Heart left ventricle (tissue), 16 donors: ENCODE data around the gene BLM. TPM values are rescaled to one million over a fixed set of nuclear protein-coding genes. Genes with fewer than 3 reads are reported as not detected.

ENCODE experiments used
- ATAC-seq, 4 donors: fragments of 200-7000 bp; cut with Tn5 transposase; one replicate each; pipeline ENCODE4 v1.9.1; 2020 to 2022; ENCODE audit warnings: moderate library complexity in 4 of 4, mild to moderate bottlenecking in 3 of 4, moderate number of reproducible peaks in 1 of 4
- DNase-seq, 5 donors: peaks; one replicate each; pipeline ENCODE4 v3.0.0-alpha.2; 2020
- H3K27ac ChIP-seq, 12 donors: fragments of 200-600 bp; sonication (generic) in 4 of 12; one replicate each; pipeline versions ENCODE4 v1.5.0 to v1.8.0; 2016 to 2022; ENCODE audit warnings: mild to moderate bottlenecking in 2 of 12
- H3K27me3 ChIP-seq, 9 donors: fragments of 200-600 bp; sonication (generic) in 2 of 9; one replicate each; pipeline versions ENCODE4 v1.5.1 to v1.8.0; 2016 to 2022; ENCODE audit warnings: mild to moderate bottlenecking in 3 of 9
- H3K36me3 ChIP-seq, 9 donors: fragments of 200-600 bp; sonication (generic) in 2 of 9; one replicate each; pipeline versions ENCODE4 v1.5.0 to v1.8.0; 2018 to 2022; ENCODE audit warnings: mild to moderate bottlenecking in 2 of 9
- H3K4me1 ChIP-seq, 12 donors: fragments of 200-600 bp; sonication (generic) in 4 of 12; one replicate each; pipeline versions ENCODE4 v1.5.0 to v1.8.0; 2016 to 2022; ENCODE audit warnings: mild to moderate bottlenecking in 3 of 12
- H3K4me3 ChIP-seq, 12 donors: fragments of 200-600 bp; sonication (generic) in 4 of 12; one replicate each; pipeline versions ENCODE4 v1.5.0 to v1.8.0; 2017 to 2022; ENCODE audit warnings: mild to moderate bottlenecking in 9 of 12, moderate library complexity in 4 of 12
- H3K9me3 ChIP-seq, 12 donors: fragments of 200-600 bp; sonication (generic) in 4 of 12; one replicate each; pipeline versions ENCODE4 v1.5.0 to v1.8.0; 2016 to 2022; ENCODE audit warnings: mild to moderate bottlenecking in 1 of 12
- CTCF ChIP-seq, 12 donors: fragments of 200-600 bp; sonication (generic) in 4 of 12; IDR thresholded peaks; one replicate each; pipeline versions ENCODE4 v1.5.0 to v1.8.0; 2018 to 2022; ENCODE audit warnings: antibody characterized with exemption in 12 of 12, mild to moderate bottlenecking in 5 of 12
- POLR2A ChIP-seq, 2 donors: fragments of 450-650 bp; IDR thresholded peaks; one replicate each; pipeline ENCODE4 v1.6.1; 2017; ENCODE audit warnings: antibody characterized with exemption in 2 of 2, mild to moderate bottlenecking in 2 of 2, moderate library complexity in 2 of 2
- WGBS, 4 donors: extraction: QIAGEN DNeasy Blood & Tissue Kit in 2 of 4; methylation state at CpG; one replicate each; pipeline versions ENCODE4 v1.1.5 to v1.1.7; 2013 to 2018; 5-methylcytosine and 5-hydroxymethylcytosine counted together
- intact Hi-C, 10 donors: fragments of 100-400 bp; cut with DNase I; formaldehyde crosslinking; loops; one replicate each; pipeline versions ENCODE4 v1.11.1 to v1.14.2; 2022
- polyA plus RNA-seq, 2 donors: library from polyadenylated mRNA; stranded (reverse); fragments of 200-250 nt; gene quantifications; one replicate each; pipeline ENCODE4 v1.2.3, GENCODE V29; 2013
- total RNA-seq, 9 donors: library from RNA; depleted of rRNA in 2 of 9; stranded (reverse); fragments of >200 nt in 2 of 9; fragmentation: NEBNext Ultra II Directional in 3 of 9; extraction: Animal tissue kit (Norgen Biotek cat#: 25700) in 3 of 9; gene quantifications; one replicate each; pipeline versions ENCODE4 v1.1.0 to v1.2.4, GENCODE V29; 2016 to 2023
- donor health status: ischemic (EF 13 %, LVEDD 7.1; RV severe dilation, severe dysfunction).
- donor health status: healthy with polysubstance abuse.
- donor health status: DM: no; HTN: yes; CAD: no.
- donor health status: DM: no; HTN: no; CAD: no.
- donor health status: ischemic (EF 25% LVEDD 6.9; RV normal size, moderate dysfunction).
- donor health status: ischemic (EF 25% LVEDD 5.7; RV mildly dilated, moderate dysfunction).
- donor health status: healthy.
- donor health status: DM: yes; HTN: yes; CAD: no.
- donor health status: ischemic (EF 35%, LVEDD 5.7; RV mildly dilated, moderate dysfunction).
- donor health status: nonischemic (EF 11% LVEDD 7.7; RV severe dilation, severe dysfunction).
- donor health status: DM: yes; HTN: yes; CAD: no.
- donor health status: PGD.
- donor health status: ischemic (EF 29% LVEDD 5.4; RV normal size, mild dysfunction).
- donor health status: nonischemic (EF 23%, LVEDD 6.1; RV moderate dilation, normal function).

The BLM gene
- total and polyA plus RNA-seq, 11 donors = 4.3 to 39.6 (median 12.2) TPM

- no peak overlapping the region for H3K4me3 ChIP-seq
- intact Hi-C loops = no loop called here
- H3K9me3 ChIP-seq = no peaks in the 10 kb centered on the region
- DNase-seq (no peak), ATAC-seq (no peak)
- WGBS, 4 donors = 81 to 92% (median 83%) methylated on average over 6 of the region's 6 CpGs
- H3K27ac ChIP-seq = no peak overlapping the region
- H3K27me3 ChIP-seq = no peaks in the 10 kb centered on the region
- no peak for TF ChIP-seq POLR2A (IDR thresholded peaks at IDR 0.05)
- TF ChIP-seq CTCF (IDR thresholded peaks at IDR 0.05) = no peak
- peaks cover 0 to 17% (median 0%) of the 10 kb centered on the region in 12 donors for H3K4me1 ChIP-seq
- H3K36me3 ChIP-seq = no peaks in the 10 kb centered on the region
Measured at GRCh38 chr15:90851114-90851513, 134.0 kb downstream of the BLM start.

GRCh38 chr15:90851940-90852339, 134.8 kb downstream of the BLM start:
- H3K9me3 ChIP-seq = no peaks in the 10 kb centered on the region
- H3K27me3 ChIP-seq = no peaks in the 10 kb centered on the region
- no peak overlapping the region for H3K4me3 ChIP-seq
- 85 to 88% (median 86%) methylated on average over 5 of the region's 5 CpGs for WGBS, 4 donors
- DNase-seq (no peak), ATAC-seq (no peak)
- no peak for TF ChIP-seq CTCF (IDR thresholded peaks at IDR 0.05)
- TF ChIP-seq POLR2A (IDR thresholded peaks at IDR 0.05) = no peak
- H3K27ac ChIP-seq = no peak overlapping the region
- intact Hi-C loops = no loop called here
- no peaks in the 10 kb centered on the region for H3K36me3 ChIP-seq
- H3K4me1 ChIP-seq = peaks cover 0 to 23% (median 0%) of the 10 kb centered on the region in 12 donors

- H3K36me3 ChIP-seq = no peaks in the 10 kb centered on the region
- intact Hi-C loops = no loop called here
- H3K27me3 ChIP-seq = no peaks in the 10 kb centered on the region
- H3K4me3 ChIP-seq = no peak overlapping the region
- 87 to 91% (median 90%) methylated on average over 8 to 9 of the region's 9 CpGs for WGBS, 4 donors
- H3K4me1 ChIP-seq = peaks cover 0 to 33% (median 4%) of the 10 kb centered on the region in 12 donors
- ATAC-seq (no peak), DNase-seq (no peak)
- no peak overlapping the region for H3K27ac ChIP-seq
- TF ChIP-seq CTCF (IDR thresholded peaks at IDR 0.05) (no peak), POLR2A (IDR thresholded peaks at IDR 0.05) (no peak)
- H3K9me3 ChIP-seq = no peaks in the 10 kb centered on the region
Measured at GRCh38 chr15:90855139-90855538, 138.0 kb downstream of the BLM start.

- TF ChIP-seq POLR2A (IDR thresholded peaks at IDR 0.05) (no peak), CTCF (IDR thresholded peaks at IDR 0.05) (no peak)
- Histone ChIP-seq H3K27ac (no peak overlapping the region), H3K4me3 (no peak overlapping the region), H3K27me3 (no peaks in the 10 kb centered on the region), H3K9me3 (no peaks in the 10 kb centered on the region), H3K4me1 (peaks cover 0 to 31% (median 4%) of the 10 kb centered on the region in 12 donors), H3K36me3 (no peaks in the 10 kb centered on the region)
- intact Hi-C loops = no loop called here
- 91 to 95% (median 93%) methylated on average over 8 of the region's 8 CpGs for WGBS, 4 donors
- DNase-seq (no peak), ATAC-seq (no peak)
Measured at GRCh38 chr15:90857337-90857736, 140.2 kb downstream of the BLM start.
